Endothelial cell of umbilical vein (primary cell): ENCODE results near the gene C1orf198. TPM values are rescaled to one million over a fixed set of nuclear protein-coding genes. Genes with fewer than 3 reads are reported as not detected.

Experiments used
- BruUV-seq: library from RNA; stranded (reverse); fragments of 400-500 nt; replicated peaks from 2 replicates; lab custom pipeline; 2021; lab: Mats Ljungman, UMichigan
- CTCF ChIA-PET: fragments of 300-600, 350-600 bp; sonication (Branson Sonifier 250); formaldehyde crosslinking; loops from one replicate; lab custom pipeline; 2021; ENCODE audit warnings: antibody characterized with exemption, inconsistent platforms; lab: Charles Lee
- POLR2A ChIA-PET: fragments of 300-600, 350-600 bp; sonication (Branson Sonifier 250); formaldehyde crosslinking; loops from one replicate; lab custom pipeline; 2021; ENCODE audit warnings: antibody characterized with exemption, inconsistent platforms; lab: Charles Lee
- DNase-seq: peaks from one replicate; pipeline ENCODE4 v3.0.0-alpha.2; 2011; ENCODE audit warnings: low read depth, low spot score
- FAIRE-seq: peaks from 2 replicates; lab custom pipeline; 2011; peaks lifted over from hg19 to GRCh38; lab: Jason Lieb, UNC
- H2AFZ ChIP-seq: 2 replicates; pipeline ENCODE4 v1.6.0; 2012; ENCODE audit warnings: low read depth, low read length, control low read depth, inconsistent platforms
- H3K27ac ChIP-seq: 2 replicates; pipeline ENCODE4 v1.5.1; 2011; ENCODE audit warnings: low read depth, mild to moderate bottlenecking, control low read depth, low read length, moderate library complexity; ENCODE audit not compliant: insufficient read depth
- H3K27me3 ChIP-seq, 2 experiments: 2 replicates each; pipeline versions ENCODE4 v1.6.0 to v1.6.1; 2011; ENCODE audit warnings: low read length in 2 of 2, mixed read lengths in 1 of 2; ENCODE audit not compliant: control insufficient read depth in 2 of 2, insufficient read depth in 2 of 2
- H3K36me3 ChIP-seq, 2 experiments: 2 replicates in 1 of 2; 3 replicates in 1 of 2; pipeline ENCODE4 v1.5.1; 2011; ENCODE audit warnings: low read length in 2 of 2, mild to moderate bottlenecking in 1 of 2, moderate library complexity in 1 of 2; ENCODE audit not compliant: control insufficient read depth in 2 of 2, insufficient read depth in 2 of 2; ENCODE audit errors: extremely low read depth in 1 of 2
- H3K4me1 ChIP-seq: 3 replicates; pipeline ENCODE4 v1.5.1; 2011; ENCODE audit warnings: mild to moderate bottlenecking, low read length; ENCODE audit not compliant: control insufficient read depth, insufficient read depth; ENCODE audit errors: extremely low read depth
- H3K4me2 ChIP-seq: 2 replicates; pipeline ENCODE4 v1.6.1; 2011; ENCODE audit warnings: low read length, control low read depth, mixed read lengths; ENCODE audit not compliant: insufficient read depth
- H3K4me3 ChIP-seq, 3 experiments: fragments of 200-600 bp in 1 of 3; sonication (generic), shearing (Covaris generic) in 1 of 3; replicated peaks in 1 of 3; 2 replicates each; pipeline ENCODE4 v1.5.1; 2011 to 2016; ENCODE audit warnings: control low read depth in 3 of 3, low read length in 3 of 3, mild to moderate bottlenecking in 2 of 3, inconsistent platforms in 1 of 3, low read depth in 1 of 3, moderate library complexity in 1 of 3; ENCODE audit not compliant: insufficient read depth in 1 of 3
- H3K79me2 ChIP-seq: 2 replicates; pipeline ENCODE4 v1.6.0; 2012; ENCODE audit warnings: low read length, inconsistent platforms; ENCODE audit not compliant: control insufficient read depth, insufficient read depth
- H3K9ac ChIP-seq: replicated peaks from 2 replicates; pipeline ENCODE3; 2011; ENCODE audit warnings: low read length, control low read depth; ENCODE audit not compliant: insufficient read depth; ENCODE audit errors: extremely low read depth
- H3K9me1 ChIP-seq: replicated peaks from 3 replicates; pipeline ENCODE4 v1.6.0; 2011; ENCODE audit warnings: mild to moderate bottlenecking, low read length; ENCODE audit not compliant: control insufficient read depth, insufficient read depth; ENCODE audit errors: extremely low read depth
- H3K9me3 ChIP-seq: replicated peaks from 2 replicates; pipeline ENCODE4 v1.5.1; 2012; ENCODE audit warnings: low read length, inconsistent platforms; ENCODE audit not compliant: control insufficient read depth, insufficient read depth
- H4K20me1 ChIP-seq: replicated peaks from 2 replicates; pipeline ENCODE3; 2011; ENCODE audit warnings: mild to moderate bottlenecking, low read length; ENCODE audit not compliant: control insufficient read depth, insufficient read depth; ENCODE audit errors: extremely low read depth
- CTCF ChIP-seq, 2 donors: IDR thresholded peaks; 1 replicate in 1 of 2; 2 replicates in 1 of 2; pipeline ENCODE4 v1.5.1; 2011; ENCODE audit warnings: low read length in 2 of 2, mild to moderate bottlenecking in 2 of 2, moderate library complexity in 2 of 2, control low read depth in 1 of 2, inconsistent platforms in 1 of 2, low read depth in 1 of 2; ENCODE audit not compliant: insufficient read depth in 1 of 2; ENCODE audit errors: extremely low read depth in 1 of 2
- EZH2 ChIP-seq: IDR thresholded peaks from 2 replicates; pipeline ENCODE4 v1.6.1; 2012; ENCODE audit warnings: borderline replicate concordance, low read depth, mild to moderate bottlenecking, moderate library complexity, low read length, inconsistent platforms; ENCODE audit not compliant: severe bottlenecking
- FOS ChIP-seq: IDR thresholded peaks from 2 replicates; pipeline ENCODE4 v1.6.1; 2011; ENCODE audit warnings: mild to moderate bottlenecking, low read length, moderate library complexity, borderline replicate concordance; ENCODE audit not compliant: insufficient read depth
- GATA2 ChIP-seq: IDR thresholded peaks from 2 replicates; pipeline ENCODE4 v1.7.0; 2011; ENCODE audit warnings: low read depth, mild to moderate bottlenecking, moderate library complexity, mixed read lengths, low read length; ENCODE audit not compliant: insufficient read length, insufficient read depth
- JUN ChIP-seq: IDR thresholded peaks from 2 replicates; pipeline ENCODE4 v1.6.1; 2011; ENCODE audit warnings: borderline replicate concordance, low read depth; ENCODE audit not compliant: insufficient read length, insufficient read depth
- MYC ChIP-seq: IDR thresholded peaks from one replicate; pipeline ENCODE4 v1.6.1; 2011; ENCODE audit warnings: mild to moderate bottlenecking, low read depth, low read length
- POLR2A ChIP-seq: IDR thresholded peaks from 2 replicates; pipeline ENCODE4 v1.6.1; 2012; ENCODE audit warnings: low read depth, mild to moderate bottlenecking, control low read depth, low read length
- POLR2AphosphoS5 ChIP-seq: IDR thresholded peaks from 2 replicates; pipeline ENCODE4 v1.6.1; 2012; ENCODE audit warnings: low read depth, mild to moderate bottlenecking, control low read depth, low read length, moderate library complexity; ENCODE audit not compliant: insufficient read depth
- dilution Hi-C: fragments of 300-500 bp; cut with MboI; formaldehyde crosslinking; loops from one replicate; pipeline ENCODE4 v1.15.0; 2019; ENCODE audit warnings: low sequenced_read_pairs; ENCODE audit not compliant: extremely low pct_ligation_motif_present
- intact Hi-C: fragments of 100-400 bp; cut with micrococcal nuclease; formaldehyde crosslinking; loops from one replicate; pipeline ENCODE4 v1.10.0; 2022
- polyA plus RNA-seq, 4 experiments: library from polyadenylated mRNA; depleted of rRNA in 3 of 4; stranded (reverse) in 3 of 4; unstranded in 1 of 4; fragments of >200 nt; gene quantifications; 2 replicates each; pipeline versions ENCODE4 v1.2.1 to v1.2.3, GENCODE V29; 2011 to 2012; ENCODE audit warnings: missing spikeins in 1 of 4
- total RNA-seq: library from RNA; stranded (reverse); gene quantifications from 2 replicates; pipeline ENCODE4 v1.2.3, GENCODE V29; 2021
- TF ChIP-seq, protein P1 (sequence below): IDR thresholded peaks from 2 replicates; pipeline ENCODE4 v1.6.1; 2011; ENCODE audit not compliant: insufficient read depth, insufficient read length

Gene C1orf198
- total and polyA plus RNA-seq, 2 donors (not counting 3 experiments of a cell fraction or from before 2014, with no cell fraction given): 21.2 to 29.2 TPM

GRCh38 chr1:230844561-230844960 lies 23.8 kb downstream of the C1orf198 start:
- H3K9me1 ChIP-seq: no peaks in the 10 kb centered on the region
- H4K20me1 ChIP-seq: no peaks in the 10 kb centered on the region
- H3K4me3 ChIP-seq: no peak overlapping the region
- H3K27ac ChIP-seq: no peak overlapping the region
- H3K79me2 ChIP-seq: no peaks in the 10 kb centered on the region
- DNase-seq: no peak
- H3K4me1 ChIP-seq: peaks cover 10% of the 10 kb centered on the region
- ChIA-PET POLR2A (no interaction called here), CTCF (no interaction called here)
- no peaks in the 10 kb centered on the region for H3K9me3 ChIP-seq
- peaks cover 0 to 8% of the 10 kb centered on the region in 2 experiments for H3K36me3 ChIP-seq
- FAIRE-seq: no peak
- no peaks in the 10 kb centered on the region for H3K27me3 ChIP-seq
- intact Hi-C loops: no loop called here
- dilution Hi-C loops: no loop called here
- no peak overlapping the region for H2AFZ ChIP-seq
- no TSS peak for BruUV-seq
- no peak overlapping the region for H3K4me2 ChIP-seq
- H3K9ac ChIP-seq: no peak overlapping the region
- TF ChIP-seq POLR2A (no peak), GATA2 (no peak), POLR2AphosphoS5 (no peak), MYC (no peak), EZH2 (no peak), JUN (no peak), CTCF (IDR thresholded peaks at IDR 0.05; ENCODE audit: extremely low read depth in 1 of 2, insufficient read depth in 1 of 2, low read depth in 1 of 2, low read length in 2 of 2) (no peak), FOS (no peak)
- TF ChIP-seq, protein P1, sequence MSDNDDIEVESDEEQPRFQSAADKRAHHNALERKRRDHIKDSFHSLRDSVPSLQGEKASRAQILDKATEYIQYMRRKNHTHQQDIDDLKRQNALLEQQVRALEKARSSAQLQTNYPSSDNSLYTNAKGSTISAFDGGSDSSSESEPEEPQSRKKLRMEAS: no peak
